Naive thymus-derived CD8-positive, alpha-beta T cell (primary cell): Measurements from ENCODE around the gene ARPP19. TPM values are rescaled to one million over a fixed set of nuclear protein-coding genes. Genes with fewer than 3 reads are reported as not detected.
A peak's percentile ranks its signal among the peaks of the same experiment; 100 is the strongest.
"Not testable (repeated sequence)": the region's sequence is repeated elsewhere in the genome, so short reads cannot be mapped to it uniquely, and the experiment has no call there.

Experiments used
- ATAC-seq, 2 donors: fragments of 150-1000 bp; cut with Tn5 transposase in 1 of 2; sonication (Bioruptor Pico), chemical (Tn5 transposase) in 1 of 2; 1 replicate in 1 of 2; 2 replicates in 1 of 2; pipeline ENCODE4 v1.10.0; 2021; ENCODE audit warnings: mild to moderate bottlenecking in 2 of 2, moderate library complexity in 2 of 2
- POLR2A ChIA-PET: fragments of 350-600 bp; sonication (Branson Sonifier 250); formaldehyde crosslinking; loops from one replicate; lab custom pipeline; 2021; ENCODE audit warnings: antibody characterized with exemption; lab: Charles Lee
- DNase-seq, 10 donors: peaks; one replicate each; pipeline versions ENCODE4 v3.0.0 to v3.0.0-alpha.2; 2020 to 2022
- H3K27ac Mint-ChIP-seq, 10 donors: one replicate each; pipeline ENCODE4 v1.8.0; 2020 to 2022; ENCODE audit warnings: mild to moderate bottlenecking in 10 of 10, mixed read lengths in 10 of 10, moderate library complexity in 4 of 10, inconsistent platforms in 1 of 10
- H3K27me3 Mint-ChIP-seq, 5 donors: one replicate each; pipeline ENCODE4 v1.8.0; 2021 to 2022; ENCODE audit warnings: mixed read lengths in 5 of 5
- H3K36me3 Mint-ChIP-seq, 3 donors: one replicate each; pipeline ENCODE4 v1.8.0; 2020 to 2022; ENCODE audit warnings: mixed read lengths in 3 of 3, mild to moderate bottlenecking in 2 of 3, inconsistent platforms in 1 of 3
- H3K4me1 Mint-ChIP-seq, 4 donors: one replicate each; pipeline ENCODE4 v1.8.0; 2021 to 2022; ENCODE audit warnings: mixed read lengths in 4 of 4
- H3K4me3 Mint-ChIP-seq, 10 donors: one replicate each; pipeline ENCODE4 v1.8.0; 2020 to 2022; ENCODE audit warnings: mild to moderate bottlenecking in 10 of 10, mixed read lengths in 10 of 10, moderate library complexity in 6 of 10, inconsistent platforms in 1 of 10
- H3K9me3 Mint-ChIP-seq, 9 donors: one replicate each; pipeline ENCODE4 v1.8.0; 2020 to 2022; ENCODE audit warnings: mixed read lengths in 9 of 9, mild to moderate bottlenecking in 3 of 9, inconsistent platforms in 1 of 9, moderate library complexity in 1 of 9
- polyA plus RNA-seq, 3 donors: library from polyadenylated mRNA; unstranded; fragments of 300-500 nt; fragmentation: Illumina TruSeq; gene quantifications; one replicate each; pipeline ENCODE4 v1.2.3, GENCODE V29; 2021
- total RNA-seq, 8 experiments: library from RNA in 2 of 8; stranded (reverse) in 2 of 8; gene quantifications; one replicate each; pipeline ENCODE4 v1.2.3 and lab custom pipeline; 2021 to 2026

The ARPP19 gene
- total and polyA plus RNA-seq, 5 experiments from 2014 or later = 42.0 to 134 (median 55.8) TPM

- Mint-ChIP-seq H3K27me3 (no peaks in the 10 kb centered on the region), H3K27ac (peak overlapping the region in 4 of 10 donors; percentile 22 to 100 (median 98)), H3K9me3 (no peaks in the 10 kb centered on the region), H3K4me1 (peaks cover 19 to 57% (median 54%) of the 10 kb centered on the region in 4 donors), H3K4me3 (peak overlapping the region in 9 of 10 donors; percentile 45 to 99 (median 95)), H3K36me3 (peaks cover 0 to 8% (median 5%) of the 10 kb centered on the region in 3 donors)
- ATAC-seq (no peak), DNase-seq (no peak)
- POLR2A ChIA-PET = interaction anchor here (1.4 kb wide), 1 partner anchor 85 kb away, joined by 3 read pairs; no protein-coding TSS in a partner anchor
Observed at GRCh38 chr15:52566889-52567288, 1.9 kb downstream of the ARPP19 start.

- POLR2A ChIA-PET, H3K36me3 Mint-ChIP-seq, DNase-seq, ATAC-seq, H3K27me3 Mint-ChIP-seq, H3K9me3 Mint-ChIP-seq: not testable (repeated sequence)
- Mint-ChIP-seq H3K4me3 (peak overlapping the region in 5 of 10 donors; percentile 13 to 56 (median 30)), H3K27ac (peak overlapping the region in 4 of 10 donors; percentile 3 to 65 (median 31)), H3K4me1 (peaks cover 22 to 69% (median 60%) of the 10 kb centered on the region in 4 donors)
Observed at GRCh38 chr15:52565417-52566358, 3.1 kb downstream of the ARPP19 start.

- no peak for DNase-seq
- H3K4me1 Mint-ChIP-seq = peaks cover 26 to 82% (median 69%) of the 10 kb centered on the region in 4 donors
- POLR2A ChIA-PET = no interaction called here
- H3K27me3 Mint-ChIP-seq = no peaks in the 10 kb centered on the region
- ATAC-seq = no peak
- no peaks in the 10 kb centered on the region for H3K9me3 Mint-ChIP-seq
- no peak overlapping the region for H3K4me3 Mint-ChIP-seq
- H3K36me3 Mint-ChIP-seq = peaks cover 0 to 22% (median 5%) of the 10 kb centered on the region in 3 donors
- H3K27ac Mint-ChIP-seq = no peak overlapping the region
Observed at GRCh38 chr15:52563501-52564060, 5.2 kb downstream of the ARPP19 start.

- DNase-seq (no peak), ATAC-seq (no peak)
- H3K27ac Mint-ChIP-seq = peak overlapping the region in 3 of 10 donors; percentile 23 to 60 (median 28)
- POLR2A ChIA-PET = interaction anchor here (0.7 kb wide), 1 partner anchor 58 kb away, joined by 3 read pairs; no protein-coding TSS in a partner anchor
- H3K9me3 Mint-ChIP-seq = no peaks in the 10 kb centered on the region
- peaks cover 22 to 66% (median 53%) of the 10 kb centered on the region in 4 donors for H3K4me1 Mint-ChIP-seq
- peaks cover 0 to 46% (median 8%) of the 10 kb centered on the region in 3 donors for H3K36me3 Mint-ChIP-seq
- peak overlapping the region in 1 of 10 donors; percentile 19 for H3K4me3 Mint-ChIP-seq
- no peaks in the 10 kb centered on the region for H3K27me3 Mint-ChIP-seq
Observed at GRCh38 chr15:52559575-52559974, 9.3 kb downstream of the ARPP19 start.

- ATAC-seq (no peak), DNase-seq (no peak)
- no peaks in the 10 kb centered on the region for H3K9me3 Mint-ChIP-seq
- H3K27ac Mint-ChIP-seq = peak overlapping the region in 4 of 10 donors; percentile 9 to 29 (median 26)
- H3K4me1 Mint-ChIP-seq = peaks cover 22 to 63% (median 49%) of the 10 kb centered on the region in 4 donors
- POLR2A ChIA-PET = no interaction called here
- H3K36me3 Mint-ChIP-seq = peaks cover 0 to 50% (median 12%) of the 10 kb centered on the region in 3 donors
- peak overlapping the region in 1 of 10 donors; percentile 43 for H3K4me3 Mint-ChIP-seq
- no peaks in the 10 kb centered on the region for H3K27me3 Mint-ChIP-seq
Observed at GRCh38 chr15:52559022-52559421, 9.8 kb downstream of the ARPP19 start.

GRCh38 chr15:52558196-52558595 is 10.6 kb downstream of the ARPP19 start:
- H3K9me3 Mint-ChIP-seq = no peaks in the 10 kb centered on the region
- H3K36me3 Mint-ChIP-seq = peaks cover 0 to 59% (median 12%) of the 10 kb centered on the region in 3 donors
- ATAC-seq (peak in 1 of 2 donors; percentile 61), DNase-seq (peak in 1 of 10 donors; percentile 5)
- no peaks in the 10 kb centered on the region for H3K27me3 Mint-ChIP-seq
- H3K4me1 Mint-ChIP-seq = peaks cover 24 to 55% (median 48%) of the 10 kb centered on the region in 4 donors
- peak overlapping the region in 3 of 10 donors; percentile 8 to 36 (median 20) for H3K4me3 Mint-ChIP-seq
- peak overlapping the region in 3 of 10 donors; percentile 8 to 66 (median 36) for H3K27ac Mint-ChIP-seq
- POLR2A ChIA-PET = no interaction called here

- Mint-ChIP-seq H3K36me3 (peaks cover 0 to 56% (median 9%) of the 10 kb centered on the region in 3 donors), H3K4me3 (no peak overlapping the region), H3K27me3 (no peaks in the 10 kb centered on the region), H3K4me1 (peaks cover 19 to 49% (median 41%) of the 10 kb centered on the region in 4 donors), H3K27ac (peak overlapping the region in 2 of 10 donors; percentile 7 to 15), H3K9me3 (no peaks in the 10 kb centered on the region)
- POLR2A ChIA-PET = no interaction called here
- no peak for DNase-seq
- ATAC-seq = no peak
Observed at GRCh38 chr15:52557274-52557641, 11.6 kb downstream of the ARPP19 start.

- H3K4me3 Mint-ChIP-seq = no peak overlapping the region
- H3K27me3 Mint-ChIP-seq = no peaks in the 10 kb centered on the region
- peak overlapping the region in 4 of 10 donors; percentile 15 to 69 (median 28) for H3K27ac Mint-ChIP-seq
- POLR2A ChIA-PET = no interaction called here
- H3K9me3 Mint-ChIP-seq = no peaks in the 10 kb centered on the region
- peaks cover 19 to 47% (median 39%) of the 10 kb centered on the region in 4 donors for H3K4me1 Mint-ChIP-seq
- H3K36me3 Mint-ChIP-seq = peaks cover 0 to 61% (median 9%) of the 10 kb centered on the region in 3 donors
- no peak for ATAC-seq
- no peak for DNase-seq
Observed at GRCh38 chr15:52556524-52557273, 12.1 kb downstream of the ARPP19 start.

GRCh38 chr15:52552303-52552702 is 16.5 kb downstream of the ARPP19 start:
- Mint-ChIP-seq H3K9me3 (no peaks in the 10 kb centered on the region), H3K27ac (peak overlapping the region in 1 of 10 donors; percentile 38), H3K27me3 (no peaks in the 10 kb centered on the region), H3K4me1 (peaks cover 4 to 17% (median 8%) of the 10 kb centered on the region in 4 donors), H3K4me3 (no peak overlapping the region), H3K36me3 (peaks cover 0 to 82% (median 17%) of the 10 kb centered on the region in 3 donors)
- no peak for DNase-seq
- POLR2A ChIA-PET = interaction anchor here (0.6 kb wide), 1 partner anchor 73 kb away, joined by 3 read pairs; no protein-coding TSS in a partner anchor
- no peak for ATAC-seq

- Mint-ChIP-seq H3K4me1 (peaks cover 4 to 17% (median 8%) of the 10 kb centered on the region in 4 donors), H3K27ac (peak overlapping the region in 2 of 10 donors; percentile 6 to 38), H3K36me3 (peaks cover 0 to 82% (median 20%) of the 10 kb centered on the region in 3 donors), H3K27me3 (no peaks in the 10 kb centered on the region), H3K9me3 (peaks cover 0 to 3% (median 0%) of the 10 kb centered on the region in 9 donors), H3K4me3 (no peak overlapping the region)
- POLR2A ChIA-PET = no interaction called here
- DNase-seq = no peak
- ATAC-seq = no peak
Observed at GRCh38 chr15:52551762-52552161, 17.1 kb downstream of the ARPP19 start.

- H3K27ac Mint-ChIP-seq, H3K27me3 Mint-ChIP-seq, POLR2A ChIA-PET, ATAC-seq, H3K4me3 Mint-ChIP-seq, DNase-seq, H3K9me3 Mint-ChIP-seq: not testable (repeated sequence)
- Mint-ChIP-seq H3K4me1 (peaks cover 3 to 12% (median 8%) of the 10 kb centered on the region in 4 donors), H3K36me3 (peaks cover 0 to 82% (median 20%) of the 10 kb centered on the region in 3 donors)
Observed at GRCh38 chr15:52551186-52551585, 17.6 kb downstream of the ARPP19 start.
